Activated CD8-positive, alpha-beta memory T cell treated with anti-CD3 and anti-CD28 coated beads for 1 hour (primary cell): ENCODE results near the gene PTGES3.

Source experiments
- DNase-seq, 2 donors: peaks; one replicate each; pipeline ENCODE4 v3.0.0-alpha.2; 2020; ENCODE audit warnings: low read depth in 1 of 2; ENCODE audit errors: extremely low read depth in 1 of 2

PTGES3 gene

GRCh38 chr12:56631790-56632700 is 56.0 kb downstream of the PTGES3 start:
- DNase-seq, result no peak

- DNase-seq, result peak; percentile 52 to 80
These were observed 57.9 kb downstream of the PTGES3 start, which contains the start of gene BAZ2A for GRCh38 chr12:56630180-56630632. BAZ2A (minus strand) TSS chr12:56630326; CDS start chr12:56617530, 12,796 bp downstream.

- no peak for DNase-seq
These were observed 58.5 kb downstream of the PTGES3 start for GRCh38 chr12:56629459-56630179.

- peak in 1 of 2 donors; percentile 51 for DNase-seq
These were observed 59.2 kb downstream of the PTGES3 start for GRCh38 chr12:56628671-56629458.

DNA sequence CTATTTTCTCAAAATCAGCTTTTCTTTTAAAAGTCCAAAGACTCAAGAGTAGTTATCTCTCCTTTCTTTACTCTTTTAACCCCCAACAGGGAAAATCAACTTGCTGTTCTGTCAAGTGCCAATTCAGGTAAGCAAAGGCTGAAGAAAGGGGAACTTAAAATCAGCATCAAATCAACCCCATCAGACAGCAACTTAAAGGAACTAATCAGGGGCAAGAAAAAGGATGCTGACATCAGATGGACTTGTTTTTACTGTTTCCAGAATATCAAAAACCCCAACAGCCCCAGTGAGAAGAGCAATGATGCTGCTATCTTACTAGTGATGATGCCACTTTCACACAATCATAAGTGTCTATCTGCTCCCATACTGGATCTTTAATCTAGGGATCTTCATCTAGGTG is 61.4 kb downstream of the PTGES3 start:
- DNase-seq, result no peak

DNA sequence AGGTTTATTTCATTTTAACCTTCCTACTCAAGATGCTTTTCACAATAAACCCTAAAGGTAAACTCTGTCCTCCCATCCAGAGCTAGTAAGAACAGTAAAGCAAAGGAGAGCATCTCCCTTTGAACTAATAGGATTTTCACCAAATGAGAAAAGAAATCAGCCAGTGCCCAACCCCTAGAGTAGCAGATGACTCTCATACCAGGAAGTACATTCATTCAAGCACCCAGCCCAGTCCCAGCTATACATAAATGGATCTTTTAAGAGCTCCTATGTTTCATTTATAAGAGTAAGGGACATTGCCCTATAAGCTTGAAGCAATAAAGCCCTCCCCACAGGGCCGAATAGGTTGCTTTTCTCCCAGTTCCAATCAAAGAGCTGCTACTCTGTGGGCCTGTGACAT is 65.5 kb downstream of the PTGES3 start:
- DNase-seq, result no peak

GRCh38 chr12:56616925-56617324 is 71.2 kb downstream of the PTGES3 start:
- DNase-seq, result no peak

- no peak for DNase-seq
These were observed 71.8 kb downstream of the PTGES3 start for GRCh38 chr12:56616244-56616643.

- no peak for DNase-seq
These were observed 73.5 kb downstream of the PTGES3 start for GRCh38 chr12:56614627-56615026.
